GM19239 (cell line): Measurements from ENCODE around the gene RETREG2.
"Not testable (repeated sequence)": the region's sequence is repeated elsewhere in the genome, so short reads cannot be mapped to it uniquely, and the experiment has no call there.

ENCODE experiments used
- DNase-seq: peaks from one replicate; pipeline ENCODE4 v3.0.0; 2011; ENCODE audit warnings: low spot score; ENCODE audit not compliant: insufficient read length
- FAIRE-seq: peaks from 2 replicates; lab custom pipeline; 2011; peaks lifted over from hg19 to GRCh38; lab: Jason Lieb, UNC

RETREG2 gene

DNA sequence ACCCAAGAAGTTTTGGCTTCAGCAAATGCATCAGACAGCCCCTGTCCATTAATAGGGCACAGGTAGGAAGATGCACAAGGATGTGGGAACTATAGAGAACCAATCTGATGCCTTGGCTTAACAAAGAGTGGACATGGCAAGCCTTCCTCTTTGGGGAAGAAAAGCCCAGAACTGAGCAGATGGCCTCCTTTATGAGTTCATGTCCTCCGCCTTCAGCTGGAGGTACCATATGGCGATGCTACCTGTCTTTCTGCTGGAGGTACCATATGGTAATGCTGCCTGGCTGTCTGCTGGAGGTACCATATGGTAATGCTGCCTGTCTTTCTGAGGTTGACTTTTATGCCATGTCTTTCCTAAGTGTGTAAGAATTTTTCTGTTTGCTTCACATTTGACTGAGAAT is 6.0 kb downstream of the RETREG2 start:
- no peak for FAIRE-seq
- no peak for DNase-seq

DNA sequence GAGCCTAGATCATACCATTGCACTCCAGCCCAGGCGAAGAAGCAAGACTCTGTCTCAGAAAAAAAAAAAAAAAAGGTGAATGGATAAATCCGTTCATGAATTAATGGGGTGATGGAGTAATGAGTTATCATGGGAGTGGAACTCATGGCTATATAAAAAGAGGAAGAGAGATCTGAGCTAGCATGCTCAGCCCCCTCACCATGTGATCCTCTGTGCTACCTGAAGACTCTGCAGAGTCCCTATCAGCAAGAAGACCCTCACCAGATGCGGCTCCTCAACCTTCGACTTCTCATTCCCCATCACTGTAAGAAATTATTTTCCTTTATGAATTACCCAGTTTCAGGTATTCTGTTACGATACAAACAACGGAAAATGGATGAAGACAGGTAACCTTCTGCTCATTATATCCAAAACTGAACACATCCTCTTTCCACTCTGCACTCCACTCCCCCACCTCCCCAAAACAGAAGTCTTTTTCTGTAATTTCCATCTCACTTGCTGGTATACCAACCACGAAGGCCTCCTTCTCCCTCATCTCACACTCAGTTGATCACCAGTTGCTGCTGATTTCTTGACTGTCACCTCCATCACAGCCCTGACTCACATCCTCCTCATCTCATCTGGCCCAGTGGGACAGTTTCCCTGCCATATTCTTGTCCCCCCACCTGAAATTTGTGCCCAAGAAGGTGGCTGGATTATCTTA is 8.8 kb downstream of the RETREG2 start:
- no peak for FAIRE-seq
- DNase-seq, result no peak

DNA sequence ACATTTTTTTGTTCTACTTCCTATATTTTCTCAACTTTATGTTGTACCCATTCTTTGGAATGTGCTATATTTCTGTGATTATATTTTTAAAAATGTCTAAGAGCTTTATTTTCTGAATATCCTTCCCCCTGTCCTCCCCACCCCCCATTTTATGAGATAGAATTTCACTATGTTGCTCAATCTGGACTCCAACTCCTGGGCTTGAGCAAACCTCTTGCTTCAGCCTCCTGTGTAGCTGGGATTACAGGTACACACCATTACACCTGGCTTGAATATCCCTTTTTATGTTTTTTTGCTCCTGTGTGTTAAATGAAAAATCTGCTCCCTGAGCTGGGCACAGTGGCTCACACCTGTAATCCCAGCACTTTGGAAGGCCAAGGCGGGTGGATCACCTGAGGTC is 19.3 kb downstream of the RETREG2 start:
- no peak for DNase-seq
- FAIRE-seq, result no peak

DNA sequence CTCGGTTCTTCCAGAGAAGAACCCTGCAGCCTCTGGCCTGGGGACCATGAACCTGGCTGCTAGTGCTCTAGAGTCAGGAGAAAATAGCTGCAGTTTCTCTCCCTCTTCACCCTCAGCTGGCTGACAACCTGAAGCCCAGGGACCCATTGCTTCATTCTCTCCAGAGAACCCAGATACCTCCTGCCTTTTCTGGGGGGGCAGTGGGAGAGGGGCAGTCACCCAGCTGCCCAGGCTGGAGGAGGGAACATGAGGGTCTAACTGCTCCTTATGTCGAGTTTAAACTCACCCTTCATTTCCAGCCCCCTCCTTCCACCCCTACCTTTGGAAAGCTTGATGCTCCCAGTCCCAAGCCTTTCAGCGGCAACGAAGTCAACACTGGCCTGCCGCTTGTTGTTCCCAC is 20.9 kb downstream of the RETREG2 start:
- no peak for FAIRE-seq

DNA sequence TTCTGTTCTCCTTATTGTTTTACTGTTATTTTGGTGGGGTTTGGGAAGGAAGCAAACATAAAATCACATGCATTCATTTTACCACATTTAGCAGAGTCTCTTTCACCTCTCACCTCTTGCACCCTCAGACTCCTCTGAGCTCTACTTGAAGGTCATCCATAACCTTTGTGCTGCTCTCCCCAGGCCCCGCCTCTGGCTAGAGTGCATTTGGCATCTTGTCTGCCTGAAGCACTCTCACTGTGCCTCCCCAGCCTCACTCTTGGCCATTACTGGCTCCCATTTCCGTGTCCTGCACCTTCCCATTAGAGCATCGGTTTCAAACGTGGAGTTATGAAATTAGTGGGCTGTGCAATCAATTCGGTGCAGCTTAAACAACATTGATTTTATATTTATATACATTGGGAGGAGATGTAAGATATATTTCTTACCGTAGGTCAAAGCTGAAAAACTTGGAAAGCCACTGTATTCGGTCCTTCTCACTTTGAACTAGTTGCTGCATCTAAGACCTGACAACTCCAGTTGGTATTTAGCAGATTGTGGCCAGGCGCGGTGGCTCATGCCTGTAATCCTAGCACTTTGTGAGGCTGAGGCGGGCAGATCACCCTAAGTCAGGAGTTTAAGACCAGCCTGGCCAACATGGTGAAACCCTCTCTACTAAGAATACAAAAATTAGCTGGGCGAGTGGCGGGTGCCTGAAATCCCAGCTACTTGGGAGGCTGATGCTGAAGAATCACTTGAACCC is 21.6 kb downstream of the RETREG2 start:
- no peak for FAIRE-seq
- no peak for DNase-seq

More for the DNA sequence above, 20.9 kb downstream of the RETREG2 start:
- DNase-seq, result no peak

DNA sequence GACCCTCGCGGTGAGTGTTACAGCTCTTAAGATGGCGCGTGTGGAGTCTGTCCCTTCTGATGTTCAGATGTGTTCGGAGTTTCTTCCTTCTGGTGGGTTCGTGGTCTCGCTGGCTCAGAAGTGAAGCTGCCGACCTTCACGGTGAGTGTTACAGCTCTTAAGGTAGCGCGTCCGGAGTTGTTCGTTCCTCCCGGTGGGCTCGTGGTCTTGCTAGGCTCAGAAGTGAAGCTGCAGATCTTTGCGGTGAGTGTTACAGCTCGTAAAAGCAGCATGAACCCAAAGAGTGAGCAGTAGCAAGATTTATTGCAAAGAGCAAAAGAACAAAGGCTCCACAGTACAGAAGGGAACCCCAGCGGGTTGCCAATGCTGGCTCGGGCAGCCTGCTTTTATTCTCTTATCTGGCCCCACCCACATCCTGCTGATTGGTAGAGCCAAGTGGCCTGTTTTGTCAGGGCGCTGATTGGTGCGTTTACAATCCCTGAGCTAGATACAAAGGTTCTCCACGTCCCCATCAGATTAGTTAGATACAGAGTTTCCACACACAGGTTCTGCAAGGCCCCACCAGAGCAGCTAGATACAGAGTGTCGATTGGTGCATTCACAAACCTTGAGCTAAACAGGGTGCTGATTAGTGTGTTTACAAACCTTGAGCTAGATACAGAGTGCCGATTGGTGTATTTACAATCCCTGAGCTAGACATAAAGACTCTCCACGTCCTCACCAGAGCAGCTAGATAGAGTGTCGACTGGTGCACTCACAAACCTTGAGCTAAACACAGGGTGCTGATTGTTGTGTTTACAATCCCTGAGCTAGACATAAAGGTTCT is 22.6 kb downstream of the RETREG2 start:
- not testable (repeated sequence) for FAIRE-seq, DNase-seq

DNA sequence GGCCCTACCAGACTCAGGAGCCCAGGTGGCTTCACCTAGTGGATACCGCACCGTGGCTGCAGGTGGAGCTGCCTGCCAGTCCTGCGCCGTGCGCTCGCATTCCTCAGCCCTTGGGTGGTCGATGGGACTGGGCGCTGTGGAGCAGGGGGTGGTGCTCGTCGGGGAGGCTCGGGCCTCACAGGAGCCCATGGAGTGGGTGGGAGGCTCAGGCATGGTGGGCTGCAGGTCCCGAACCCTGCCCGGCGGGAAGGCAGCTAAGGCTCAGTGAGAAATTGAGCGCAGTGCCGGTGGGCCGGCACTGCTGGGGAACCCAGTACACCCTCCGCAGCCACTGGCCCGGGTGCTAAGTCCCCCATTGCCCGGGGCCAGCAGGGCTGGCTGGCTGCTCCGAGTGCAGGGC is 23.3 kb downstream of the RETREG2 start:
- DNase-seq, FAIRE-seq: not testable (repeated sequence)

DNA sequence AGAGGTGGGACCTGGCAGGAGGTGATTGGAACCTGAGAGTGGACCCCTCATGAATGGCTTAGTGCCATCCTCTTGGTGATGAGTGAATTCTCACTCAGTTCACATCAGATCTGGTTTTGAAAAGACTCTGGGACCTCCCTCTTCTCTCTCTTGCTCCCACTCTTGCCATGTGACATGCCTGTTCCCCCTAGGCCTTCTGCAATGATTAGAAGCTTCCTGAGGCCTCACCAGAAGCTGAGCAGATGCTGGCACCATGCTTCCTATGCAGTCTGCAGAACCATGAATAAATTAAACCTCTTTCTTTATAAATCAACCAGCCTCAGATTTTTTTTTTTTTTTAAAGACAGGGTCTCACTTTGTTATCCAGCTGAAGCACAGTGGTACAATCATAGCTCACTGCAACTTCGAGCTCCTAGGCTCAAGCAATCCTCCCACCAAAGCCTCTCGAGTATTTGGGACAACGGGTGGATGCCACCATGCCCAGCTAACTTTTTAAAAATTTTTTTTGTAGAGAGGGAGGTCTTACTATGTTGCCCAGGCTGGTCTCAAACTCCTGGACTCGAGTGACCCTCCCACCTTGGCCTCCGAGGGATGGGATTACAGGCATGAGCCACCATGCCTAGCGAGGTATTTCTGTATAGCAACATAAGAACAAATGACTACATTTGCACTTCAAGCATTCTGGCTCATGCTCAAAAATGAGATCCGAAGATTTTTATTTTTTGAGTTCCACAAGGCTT is 26.5 kb downstream of the RETREG2 start:
- DNase-seq (no peak), FAIRE-seq (no peak)

DNA sequence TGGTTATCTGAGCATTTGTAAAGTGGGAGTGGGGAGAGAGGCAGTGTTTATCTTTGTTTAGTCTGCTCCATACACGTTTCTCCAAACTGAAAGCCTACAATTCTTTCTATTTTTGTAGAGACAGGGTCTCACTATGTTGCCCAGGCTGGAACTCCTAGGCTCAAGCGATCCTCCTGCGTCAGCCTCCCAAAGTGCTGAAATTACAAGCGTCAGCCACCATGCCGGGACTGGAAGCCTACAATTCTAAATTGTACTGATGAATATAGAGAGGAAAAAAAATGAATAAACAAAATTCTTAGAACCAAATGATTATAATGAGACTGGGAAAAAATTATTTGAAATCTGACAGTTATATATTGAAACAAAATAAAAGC is 27.1 kb downstream of the RETREG2 start:
- DNase-seq (no peak), FAIRE-seq (no peak)

DNA sequence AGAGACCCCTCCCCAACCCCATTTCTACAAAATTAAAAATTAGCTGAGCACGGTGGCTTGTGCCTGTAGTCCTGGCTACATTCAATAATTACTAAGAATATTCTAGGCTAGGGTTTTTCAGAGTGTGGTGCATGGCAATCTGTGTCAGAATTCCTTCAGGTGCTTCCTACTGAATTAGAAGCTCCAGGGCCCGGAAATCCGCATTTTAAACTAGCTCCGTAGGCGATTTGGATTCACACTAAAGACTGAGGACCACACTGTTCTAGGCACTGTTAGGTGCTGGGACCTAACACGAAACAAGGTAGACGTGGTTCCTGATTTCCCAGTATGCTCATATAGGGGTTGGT is 27.9 kb downstream of the RETREG2 start:
- FAIRE-seq (peak; percentile 94), DNase-seq (no peak)

DNA sequence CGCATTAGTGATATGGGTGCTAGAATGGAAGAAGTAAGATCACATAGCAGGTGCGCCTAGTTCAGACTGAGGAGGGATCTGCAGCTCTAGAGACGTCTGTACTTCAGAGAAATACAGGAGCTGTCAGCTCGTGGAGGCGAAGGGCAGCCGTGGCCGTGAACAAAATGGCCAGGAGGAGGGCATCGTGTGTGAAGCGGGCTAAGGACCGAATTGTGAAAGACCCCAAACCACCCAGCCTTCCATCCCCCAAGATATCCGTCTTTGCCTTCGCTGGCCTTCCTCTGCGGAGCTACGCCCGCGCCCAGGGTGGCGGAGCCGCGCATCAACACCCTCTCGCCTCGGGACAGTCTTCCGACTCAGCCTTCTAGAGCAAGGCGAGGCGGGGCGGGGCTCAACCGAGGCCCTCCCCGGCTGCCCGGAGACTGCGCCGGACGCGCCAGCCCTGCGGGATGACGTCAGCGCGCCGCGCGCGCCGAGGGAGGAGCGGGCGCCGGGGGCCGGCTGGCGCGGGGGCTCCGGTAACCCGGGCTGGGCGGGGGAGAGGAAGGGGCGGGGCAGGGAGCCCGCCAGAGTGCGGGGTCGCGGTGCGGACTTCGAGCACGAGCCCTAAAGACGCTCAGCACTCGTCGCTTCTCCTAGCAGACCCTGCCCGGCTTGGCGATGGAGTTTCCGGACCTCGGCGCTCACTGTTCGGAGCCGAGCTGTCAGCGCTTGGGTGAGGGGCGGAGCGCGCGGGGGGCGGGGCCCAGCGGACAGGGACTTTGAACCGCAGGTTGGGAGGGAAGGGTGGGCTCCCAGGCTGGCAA is 28.5 kb downstream of the RETREG2 start, which contains the start of gene ZFAND2B:
ZFAND2B (plus strand) TSS at position 455 of the 806 bp plus-strand sequence; CDS start at position 661, 206 bp downstream.
- DNase-seq, result peak; percentile 97
- no peak for FAIRE-seq

DNA sequence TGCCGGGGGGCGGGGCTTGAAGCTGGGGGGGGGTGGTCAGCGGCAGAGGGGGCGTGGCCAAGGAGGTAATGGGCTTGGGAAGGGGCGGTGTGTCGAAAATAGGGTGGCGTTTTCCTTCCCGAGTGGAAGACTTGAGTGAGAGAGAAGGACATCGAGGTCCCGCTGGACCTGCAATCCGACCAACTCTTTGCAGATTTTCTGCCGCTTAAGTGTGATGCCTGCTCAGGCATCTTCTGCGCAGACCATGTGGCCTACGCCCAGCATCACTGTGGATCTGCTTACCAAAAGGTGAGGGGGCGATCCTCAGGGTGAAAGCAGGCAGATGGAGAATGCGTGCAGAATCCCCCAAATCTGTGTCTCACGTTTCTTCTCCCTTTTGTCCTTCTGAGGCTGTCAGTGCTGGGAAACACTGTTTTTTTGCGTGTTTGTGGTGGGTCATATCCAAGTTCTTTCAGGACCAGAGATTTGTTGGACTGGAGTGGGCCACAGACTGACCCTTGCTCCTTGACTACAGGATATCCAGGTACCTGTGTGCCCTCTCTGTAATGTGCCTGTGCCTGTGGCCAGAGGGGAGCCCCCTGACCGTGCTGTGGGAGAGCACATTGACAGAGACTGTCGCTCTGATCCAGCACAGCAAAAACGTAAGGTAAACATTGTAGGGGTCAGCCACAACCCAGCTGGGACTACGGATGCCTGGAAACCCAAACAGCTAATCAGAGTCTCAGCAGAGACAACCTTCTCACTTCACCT is 29.2 kb downstream of the RETREG2 start:
- DNase-seq, result no peak
- FAIRE-seq, result no peak

DNA sequence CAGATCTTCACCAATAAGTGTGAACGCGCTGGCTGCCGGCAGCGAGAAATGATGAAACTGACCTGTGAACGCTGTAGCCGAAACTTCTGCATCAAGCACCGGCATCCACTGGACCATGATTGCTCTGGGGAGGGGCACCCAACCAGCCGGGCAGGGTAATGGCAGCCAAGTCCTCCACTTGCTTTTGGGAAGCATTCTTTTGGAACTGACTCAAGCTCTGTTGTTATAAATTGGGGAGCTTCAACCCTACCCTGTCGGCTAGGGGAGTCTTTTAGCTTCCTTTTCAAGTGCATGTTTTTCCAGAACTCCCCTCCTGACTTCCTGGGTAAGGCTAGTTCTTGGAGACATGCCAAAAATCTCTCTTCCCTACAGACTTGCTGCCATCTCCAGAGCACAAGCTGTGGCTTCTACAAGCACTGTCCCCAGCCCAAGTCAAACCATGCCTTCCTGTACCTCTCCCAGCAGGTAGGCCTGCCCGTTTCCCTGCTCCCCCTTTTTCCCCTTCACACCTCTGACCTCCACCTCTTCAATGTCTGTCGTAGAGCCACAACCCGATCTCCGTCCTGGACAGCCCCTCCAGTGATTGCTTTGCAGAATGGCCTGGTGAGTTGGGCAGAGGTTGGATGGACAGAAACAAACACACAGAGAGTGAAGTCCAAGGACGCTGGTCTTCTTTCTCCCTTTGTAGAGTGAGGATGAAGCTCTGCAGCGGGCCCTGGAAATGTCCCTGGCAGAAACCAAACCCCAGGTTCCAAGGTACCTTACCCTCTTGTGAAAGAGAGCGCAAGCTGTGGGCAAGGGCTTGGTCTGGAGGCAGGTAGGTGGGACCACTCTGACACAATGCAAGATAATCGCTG is 30.0 kb downstream of the RETREG2 start:
- no peak for DNase-seq
- no peak for FAIRE-seq

DNA sequence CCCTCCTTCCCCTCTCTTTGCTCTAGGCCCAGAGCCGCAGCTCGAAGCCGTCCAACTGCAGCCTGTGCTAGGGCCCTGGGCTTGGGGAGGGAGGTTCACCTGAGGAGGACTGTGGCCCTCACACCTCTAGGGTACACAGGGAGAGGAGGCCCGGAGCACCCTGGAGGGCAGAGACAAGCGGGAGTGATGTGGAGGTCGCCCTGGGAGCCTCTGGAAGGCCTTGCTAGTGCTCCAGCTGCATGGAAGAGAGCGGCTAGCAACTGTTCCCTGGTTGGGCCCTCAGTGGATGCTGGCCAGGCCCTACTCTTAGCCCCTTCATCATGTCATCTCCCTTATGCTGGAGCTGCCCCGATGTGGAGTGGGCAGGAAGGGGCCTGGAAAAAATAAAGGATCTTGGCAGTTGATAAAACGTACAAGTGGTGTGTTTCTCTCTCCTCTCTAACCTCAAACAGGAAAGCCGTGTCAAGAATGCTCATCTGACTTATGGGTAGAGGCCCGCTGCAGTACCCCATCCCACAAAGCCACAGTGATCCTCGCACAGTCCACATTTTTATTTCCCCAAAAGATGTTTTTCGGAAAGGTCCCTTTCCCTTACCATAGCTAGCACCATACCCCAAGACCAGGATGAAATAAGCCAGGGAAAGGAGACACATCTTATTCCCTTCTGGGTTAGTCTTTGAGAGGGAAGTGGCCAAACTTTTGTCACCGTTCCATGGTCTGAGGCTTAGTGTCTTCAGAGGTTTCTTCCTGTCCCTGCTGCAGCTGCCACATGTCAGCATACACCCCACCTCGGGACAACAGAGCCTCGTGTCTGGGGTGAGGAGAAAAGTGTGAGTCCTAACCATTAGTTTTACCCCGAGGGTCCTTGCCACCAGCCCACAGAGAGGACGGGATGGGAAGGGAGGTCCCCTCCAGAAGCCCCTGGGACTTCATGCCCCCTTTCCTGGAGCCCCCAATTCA is 31.4 kb downstream of the RETREG2 start:
- FAIRE-seq, result no peak
- no peak for DNase-seq

DNA sequence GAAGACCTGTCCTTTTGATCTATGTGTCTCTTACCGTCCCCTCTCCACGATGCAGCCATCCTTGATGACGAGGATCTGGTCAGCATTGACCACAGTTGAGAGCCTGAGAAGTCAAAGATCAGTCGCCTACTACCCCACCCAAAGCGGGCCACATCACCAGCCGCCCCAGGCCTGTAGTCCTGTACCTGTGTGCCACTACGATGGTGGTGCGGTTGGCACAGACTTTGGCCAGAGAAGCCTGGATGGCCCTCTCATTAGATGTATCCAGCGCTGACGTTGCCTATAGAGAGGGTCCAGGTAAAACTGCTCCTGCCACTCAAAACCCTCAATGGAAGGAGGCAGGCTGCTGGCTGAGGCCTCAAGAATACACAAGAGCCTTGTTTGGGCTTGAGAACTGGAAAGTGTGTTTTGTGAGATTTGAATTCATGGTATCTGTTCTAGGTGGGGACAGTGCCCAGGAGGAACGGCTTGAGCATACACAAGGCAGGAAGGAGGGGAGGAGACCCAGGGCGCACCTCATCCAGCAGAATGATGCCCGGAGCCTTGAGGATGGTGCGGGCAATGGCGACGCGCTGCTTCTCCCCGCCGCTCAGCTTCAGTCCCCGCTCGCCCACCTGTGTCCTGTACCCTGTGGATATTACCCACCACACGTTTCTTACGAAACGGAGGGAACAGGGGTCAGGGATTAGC is 32.3 kb downstream of the RETREG2 start:
- FAIRE-seq, result no peak

DNA sequence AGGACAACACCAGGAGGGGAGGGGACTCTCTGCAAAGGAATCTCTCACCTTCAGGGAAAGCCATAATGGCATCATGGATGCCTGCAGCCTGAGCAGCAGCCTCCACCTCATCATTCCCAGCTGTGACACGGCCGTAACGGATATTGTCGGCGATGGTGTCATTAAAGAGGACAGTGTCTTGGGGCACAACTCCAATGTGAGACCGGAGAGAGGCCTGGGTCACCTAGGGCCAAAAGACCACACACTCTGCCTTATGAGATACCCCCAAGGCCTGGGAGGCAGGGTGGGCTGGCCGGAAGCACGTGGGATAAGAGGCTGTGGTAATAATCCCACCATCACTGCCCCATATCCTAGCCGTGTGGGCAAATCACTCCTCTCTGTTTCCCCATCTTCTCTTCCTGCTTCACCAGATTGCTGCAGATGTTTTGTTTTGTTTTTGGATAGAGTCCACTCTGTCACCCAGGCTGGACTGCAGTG is 32.8 kb downstream of the RETREG2 start:
- FAIRE-seq, result no peak
- DNase-seq, result no peak

More for the DNA sequence above, 32.3 kb downstream of the RETREG2 start:
- no peak for DNase-seq
